Ovary (tissue), 9 donors: ENCODE data around the gene FAM193A. TPM values are rescaled to one million over a fixed set of nuclear protein-coding genes. Genes with fewer than 3 reads are reported as not detected.
"Not testable (repeated sequence)": the region's sequence is repeated elsewhere in the genome, so short reads cannot be mapped to it uniquely, and the experiment has no call there.

Experiments used
- DNase-seq, 5 donors: peaks; one replicate each; pipeline ENCODE4 v3.0.0-alpha.2; 2019 to 2020
- H3K27ac ChIP-seq, 2 donors: fragments of 200-600 bp; one replicate each; pipeline versions ENCODE4 v1.5.1 to v1.8.0; 2019 to 2022
- H3K27me3 ChIP-seq: fragments of 200-600 bp; one replicate; pipeline ENCODE4 v1.8.0; 2022
- H3K36me3 ChIP-seq: fragments of 200-600 bp; sonication (generic); one replicate; pipeline ENCODE4 v1.5.1; 2019
- H3K4me1 ChIP-seq: one replicate; pipeline ENCODE4 v1.8.1; 2013; ENCODE audit warnings: mild to moderate bottlenecking, moderate library complexity; ENCODE audit not compliant: insufficient read depth
- H3K4me3 ChIP-seq: fragments of 200-600 bp; sonication (generic); one replicate; pipeline ENCODE4 v1.5.1; 2017
- H3K9me3 ChIP-seq, 2 donors: fragments of 200-600 bp in 1 of 2; sonication (generic) in 1 of 2; one replicate each; pipeline versions ENCODE4 v1.5.1 to v1.8.1; 2013 to 2019; ENCODE audit warnings: mild to moderate bottlenecking in 1 of 2, moderate library complexity in 1 of 2
- CTCF ChIP-seq, 3 donors: fragments of 450-650 bp in 2 of 3; fragments of 200-600 bp in 1 of 3; IDR thresholded peaks; one replicate each; pipeline versions ENCODE4 v1.5.1 to v1.8.0; 2016 to 2022; ENCODE audit warnings: antibody characterized with exemption in 3 of 3, mild to moderate bottlenecking in 1 of 3
- EP300 ChIP-seq: sonication (generic); formaldehyde crosslinking; IDR thresholded peaks from one replicate; pipeline ENCODE4 v1.6.1; 2017; ENCODE audit warnings: antibody characterized with exemption
- POLR2A ChIP-seq: fragments of 450-650 bp; IDR thresholded peaks from one replicate; pipeline ENCODE4 v1.6.1; 2017; ENCODE audit warnings: antibody characterized with exemption, mild to moderate bottlenecking, moderate library complexity
- WGBS, 3 donors: extraction: QIAGEN DNeasy Blood & Tissue Kit in 1 of 3; methylation state at CpG; one replicate each; pipeline versions ENCODE4 v1.1.5 to v1.1.7; 2013 to 2017; 5-methylcytosine and 5-hydroxymethylcytosine counted together
- intact Hi-C, 4 donors: fragments of 100-400 bp; cut with DNase I; formaldehyde crosslinking; loops; one replicate each; pipeline versions ENCODE4 v1.11.0 to v1.15.1; 2022 to 2023
- polyA plus RNA-seq, 2 donors: library from polyadenylated mRNA; stranded (reverse); fragments of 200-250 nt in 1 of 2; fragments of 350-450 nt in 1 of 2; fragmentation: Illumina TruSeq in 1 of 2; extraction: RNeasy Lipid Tissue Mini Kit (QIAGEN cat#74804) in 1 of 2; gene quantifications; one replicate each; pipeline ENCODE4 v1.2.3, GENCODE V29; 2013 to 2014
- total RNA-seq, 7 donors: library from RNA; depleted of rRNA in 2 of 7; stranded (reverse); fragments of >200 nt in 2 of 7; fragmentation: NEBNext Ultra II Directional in 3 of 7; extraction: Animal tissue kit (Norgen Biotek cat#: 25700) in 3 of 7; gene quantifications; one replicate each; pipeline versions ENCODE4 v1.1.0 to v1.2.4, GENCODE V29; 2016 to 2023
- donor health status: DM: no; HTN: no; CAD: no; lungs with moderate emphysema.
- donor health status: DM: no; HTN: no; CAD: no.
- donor health status: Bipolar disorder and iron deficiency.
- donor health status: DM: yes; HTN: yes; CAD: no.
- donor health status: DM: no; HTN: no; CAD: no.
- donor health status: DM: yes; HTN: yes; CAD: no.

Gene FAM193A
- total and polyA plus RNA-seq, 9 donors, result 16.0 to 39.1 (median 28.7) TPM

- no peaks in the 10 kb centered on the region for H3K4me1 ChIP-seq
- no peaks in the 10 kb centered on the region for H3K9me3 ChIP-seq
- TF ChIP-seq CTCF (IDR thresholded peaks at IDR 0.05) (no peak), EP300 (no peak), POLR2A (no peak)
- intact Hi-C loops, result no loop called here
- no peaks in the 10 kb centered on the region for H3K36me3 ChIP-seq
- H3K27ac ChIP-seq, result no peak overlapping the region
- H3K27me3 ChIP-seq, result no peaks in the 10 kb centered on the region
- WGBS, 3 donors, result 45 to 69% (median 69%) methylated on average over 1 of the region's 1 CpG
- DNase-seq, result no peak
- no peak overlapping the region for H3K4me3 ChIP-seq
These were observed 136.7 kb downstream of the FAM193A start for GRCh38 chr4:2673157-2673556.

- H3K36me3 ChIP-seq, result not testable (repeated sequence)
These were observed 143.3 kb downstream of the FAM193A start for GRCh38 chr4:2679762-2680161.

GRCh38 chr4:2684486-2684885 lies 148.0 kb downstream of the FAM193A start:
- WGBS, 3 donors, result 90 to 94% (median 94%) methylated on average over 9 of the region's 9 CpGs
- Histone ChIP-seq H3K36me3 (no peaks in the 10 kb centered on the region), H3K27me3 (no peaks in the 10 kb centered on the region), H3K4me1 (no peaks in the 10 kb centered on the region), H3K4me3 (no peak overlapping the region), H3K27ac (no peak overlapping the region), H3K9me3 (no peaks in the 10 kb centered on the region)
- TF ChIP-seq POLR2A, result no peak
- TF ChIP-seq EP300, result no peak
- TF ChIP-seq CTCF (IDR thresholded peaks at IDR 0.05), result no peak
- no peak for DNase-seq
- intact Hi-C loops, result no loop called here

More at GRCh38 chr4:2679762-2680161, 143.3 kb downstream of the FAM193A start:
- H3K9me3 ChIP-seq, H3K4me3 ChIP-seq, H3K4me1 ChIP-seq, H3K27ac ChIP-seq, intact Hi-C loops, H3K27me3 ChIP-seq, DNase-seq: not testable (repeated sequence)
- WGBS, 3 donors, result 95 to 98% (median 96%) methylated on average over 6 of the region's 6 CpGs

- no peak for TF ChIP-seq POLR2A
- TF ChIP-seq EP300, result no peak
- TF ChIP-seq CTCF (IDR thresholded peaks at IDR 0.05), result no peak
- DNase-seq, result no peak
- H3K4me1 ChIP-seq, result no peaks in the 10 kb centered on the region
- no peak overlapping the region for H3K27ac ChIP-seq
- intact Hi-C loops, result no loop called here
- no peaks in the 10 kb centered on the region for H3K9me3 ChIP-seq
- H3K36me3 ChIP-seq, result no peaks in the 10 kb centered on the region
- WGBS, 3 donors, result 90 to 93% (median 91%) methylated on average over 8 of the region's 8 CpGs
- H3K27me3 ChIP-seq, result no peaks in the 10 kb centered on the region
- no peak overlapping the region for H3K4me3 ChIP-seq
These were observed 149.1 kb downstream of the FAM193A start for GRCh38 chr4:2685541-2685940.

- TF ChIP-seq POLR2A (no peak), CTCF (IDR thresholded peaks at IDR 0.05) (no peak), EP300 (no peak)
- DNase-seq, result no peak
- no peaks in the 10 kb centered on the region for H3K36me3 ChIP-seq
- no peak overlapping the region for H3K27ac ChIP-seq
- no peak overlapping the region for H3K4me3 ChIP-seq
- no peaks in the 10 kb centered on the region for H3K27me3 ChIP-seq
- intact Hi-C loops, result no loop called here
- WGBS, 3 donors, result 63 to 71% (median 66%) methylated on average over 13 of the region's 13 CpGs
- H3K9me3 ChIP-seq, result no peaks in the 10 kb centered on the region
- no peaks in the 10 kb centered on the region for H3K4me1 ChIP-seq
These were observed 150.2 kb downstream of the FAM193A start for GRCh38 chr4:2686379-2687265.
